Stimulated activated CD4-positive, alpha-beta T cell treated with anti-CD3 and anti-CD28 coated beads, TNF-alpha, amount 100 ng/mL, for 48 hours (primary cell): ENCODE data around the gene PDLIM5.

Source experiments
- DNase-seq, 3 donors: peaks; one replicate each; pipeline ENCODE4 v3.0.0-alpha.2; 2020; ENCODE audit warnings: low read depth in 3 of 3

PDLIM5 gene

DNA sequence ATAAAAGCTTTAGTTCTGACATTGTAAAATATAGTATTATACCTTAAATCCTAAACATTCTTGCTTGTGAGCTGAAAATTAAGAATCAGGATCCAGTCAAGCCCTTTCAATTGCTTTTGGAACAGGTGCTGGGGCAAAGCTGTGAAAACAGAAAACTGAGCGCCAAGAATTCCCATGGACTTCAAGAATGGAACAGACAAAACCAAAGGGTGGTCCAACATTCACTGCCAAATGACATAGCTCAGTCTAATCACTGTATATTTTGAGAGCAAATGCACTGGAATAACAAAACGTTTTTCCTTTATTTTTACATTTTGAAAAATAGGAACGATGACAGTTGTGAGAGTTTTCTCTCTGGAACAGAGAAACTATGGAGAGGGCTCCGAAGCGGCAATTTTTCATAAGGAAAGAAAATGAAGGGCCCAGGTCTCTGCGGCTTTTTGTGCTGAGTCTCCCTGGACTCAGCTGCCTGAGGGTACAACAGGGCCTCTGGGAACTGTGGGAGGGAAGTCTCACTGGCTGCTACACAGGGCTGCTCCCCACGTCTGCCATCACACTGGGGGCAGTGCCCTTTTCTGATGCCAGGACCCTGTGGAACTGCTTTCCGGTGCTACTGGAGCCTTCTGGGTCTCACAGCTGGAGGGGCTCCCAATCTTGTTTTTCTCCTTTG lies 250.0 kb downstream of the PDLIM5 start:
- DNase-seq: no peak

DNA sequence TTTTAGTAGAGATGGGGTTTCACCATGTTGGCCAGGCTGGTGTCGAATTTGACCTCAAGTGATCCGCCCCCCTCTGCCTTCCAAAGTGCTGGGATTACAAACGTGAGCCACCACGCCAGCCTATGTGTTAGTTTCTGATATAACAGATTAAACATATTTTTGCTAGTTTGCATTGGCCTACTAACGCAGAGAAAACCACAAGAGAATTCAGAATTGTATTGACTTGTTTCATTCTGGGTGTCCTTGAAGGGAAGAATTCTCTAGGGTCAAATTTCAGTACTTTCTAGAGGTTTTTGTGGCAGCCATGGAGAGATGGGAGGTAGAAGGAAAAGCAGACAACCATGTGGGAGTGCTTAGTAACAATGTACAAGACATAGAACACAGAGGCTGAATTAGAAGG lies 259.9 kb downstream of the PDLIM5 start:
- no peak for DNase-seq

DNA sequence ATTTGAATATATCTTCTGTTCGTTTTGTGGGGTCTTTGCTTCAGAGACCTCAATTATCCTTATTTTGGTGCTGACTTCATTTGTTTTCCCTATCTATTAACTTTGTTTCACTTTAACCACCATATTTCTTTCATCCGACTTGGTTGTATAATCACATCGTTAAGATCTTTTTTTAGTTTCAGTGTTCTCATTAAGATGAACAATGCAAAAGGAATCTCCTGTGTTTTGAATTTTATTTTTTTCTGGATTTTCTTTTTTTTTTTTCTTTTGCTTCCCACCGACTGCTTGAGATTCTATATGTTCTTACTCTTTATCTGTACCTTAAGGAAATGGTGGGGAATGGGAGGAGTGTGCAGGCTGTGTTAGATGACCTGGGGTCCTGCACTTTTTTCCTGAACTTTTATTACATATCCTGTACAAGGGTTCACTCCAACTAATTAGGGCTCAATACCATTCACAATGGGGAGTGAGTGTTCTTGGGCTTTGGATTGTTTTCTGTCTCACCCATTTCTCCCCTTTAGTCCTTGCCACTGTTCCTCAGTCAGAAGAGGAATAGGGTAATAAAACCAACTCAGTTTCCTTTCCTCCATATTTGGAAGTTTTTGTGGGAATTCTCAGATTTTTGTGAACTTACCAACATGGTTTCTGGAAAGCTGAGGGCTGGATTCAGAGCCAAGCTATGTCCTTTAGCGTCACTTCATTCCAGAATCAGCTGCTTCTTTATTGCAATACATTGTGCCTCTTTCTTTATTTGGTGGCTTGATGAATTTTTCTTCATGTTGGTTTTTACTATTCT lies 262.8 kb downstream of the PDLIM5 start:
- DNase-seq: no peak

DNA sequence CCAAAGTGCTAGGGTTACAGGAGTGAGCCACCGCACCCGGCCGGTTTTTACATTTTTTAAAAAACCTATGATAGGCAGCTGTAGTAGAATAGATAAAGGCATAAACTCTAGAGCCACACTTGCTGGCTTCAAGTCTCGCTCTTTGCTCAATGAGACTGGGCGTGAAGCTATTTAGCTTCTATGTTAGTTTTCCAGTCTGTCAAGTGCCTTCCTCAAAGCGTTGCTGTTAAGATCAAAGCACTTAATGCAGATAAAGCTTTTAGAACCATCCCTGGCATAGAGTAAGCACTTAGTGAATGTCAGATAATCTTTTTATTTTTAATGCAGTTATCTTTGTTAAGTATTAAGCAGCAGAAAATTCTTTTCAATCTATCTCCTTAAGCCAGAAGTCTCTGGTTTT lies 264.0 kb downstream of the PDLIM5 start:
- no peak for DNase-seq
